GM23248 (cell line): Measurements from ENCODE around the gene CNN3. TPM values are rescaled to one million over a fixed set of nuclear protein-coding genes. Genes with fewer than 3 reads are reported as not detected.
A peak's percentile ranks its signal among the peaks of the same experiment; 100 is the strongest.

Experiments used
- DNase-seq: peaks from one replicate; pipeline ENCODE4 v3.0.0-alpha.2; 2015
- H2AFZ ChIP-seq: fragments of 200-600 bp; sonication (generic); 2 replicates; pipeline ENCODE4 v1.6.1; 2016; ENCODE audit warnings: antibody characterized with exemption
- H3F3A ChIP-seq: fragments of 200-600 bp; sonication (generic); 2 replicates; pipeline ENCODE4 v1.6.1; 2016; ENCODE audit warnings: mild to moderate bottlenecking, antibody characterized with exemption, mixed run types; ENCODE audit not compliant: insufficient read depth
- H3K27ac ChIP-seq: fragments of 200-600 bp; sonication (generic); 2 replicates; pipeline ENCODE4 v1.5.1; 2016; ENCODE audit warnings: mild to moderate bottlenecking
- H3K27me3 ChIP-seq: fragments of 200-600 bp; sonication (generic); replicated peaks from 2 replicates; pipeline ENCODE4 v1.6.1; 2016; ENCODE audit warnings: mild to moderate bottlenecking; ENCODE audit not compliant: insufficient read depth
- H3K36me3 ChIP-seq: fragments of 200-600 bp; sonication (generic); 2 replicates; pipeline ENCODE4 v1.6.1; 2016; ENCODE audit warnings: low read depth, mild to moderate bottlenecking
- H3K4me1 ChIP-seq: fragments of 200-600 bp; sonication (generic); 2 replicates; pipeline ENCODE4 v1.6.1; 2016; ENCODE audit warnings: mild to moderate bottlenecking; ENCODE audit not compliant: insufficient read depth
- H3K4me2 ChIP-seq: fragments of 200-600 bp; sonication (generic); one replicate; pipeline ENCODE4 v1.6.1; 2016; ENCODE audit warnings: mild to moderate bottlenecking; ENCODE audit not compliant: unreplicated experiment
- H3K4me3 ChIP-seq: fragments of 200-600 bp; sonication (generic); 2 replicates; pipeline ENCODE4 v1.5.1; 2016; ENCODE audit warnings: mild to moderate bottlenecking
- H3K79me2 ChIP-seq: fragments of 200-600 bp; sonication (generic); 2 replicates; pipeline ENCODE4 v1.6.1; 2016; ENCODE audit warnings: mild to moderate bottlenecking; ENCODE audit not compliant: insufficient read depth
- H3K9ac ChIP-seq: fragments of 200-600 bp; sonication (generic); 2 replicates; pipeline ENCODE4 v1.6.1; 2016; ENCODE audit warnings: mild to moderate bottlenecking
- H3K9me2 ChIP-seq: fragments of 200-600 bp; sonication (generic); 2 replicates; pipeline ENCODE4 v1.6.1; 2016; ENCODE audit warnings: mixed run types, mild to moderate bottlenecking, moderate library complexity; ENCODE audit not compliant: insufficient read depth
- H3K9me3 ChIP-seq: fragments of 200-600 bp; sonication (generic); one replicate; pipeline ENCODE4 v1.6.1; 2017; ENCODE audit warnings: low read depth
- H4K20me1 ChIP-seq: fragments of 200-600 bp; sonication (generic); 2 replicates; pipeline ENCODE4 v1.6.0; 2016; ENCODE audit not compliant: insufficient read depth
- EZH2 ChIP-seq: fragments of 200-600 bp; sonication (generic); IDR thresholded peaks from 2 replicates; pipeline ENCODE4 v1.6.1; 2018; ENCODE audit warnings: antibody characterized with exemption, mild to moderate bottlenecking; ENCODE audit not compliant: insufficient read depth, poor library complexity, severe bottlenecking
- EZH2phosphoT487 ChIP-seq: fragments of 200-600 bp; sonication (generic); IDR thresholded peaks from 2 replicates; pipeline ENCODE4 v1.6.1; 2018; ENCODE audit warnings: antibody characterized with exemption, moderate library complexity, mild to moderate bottlenecking, low read depth; ENCODE audit not compliant: insufficient read depth
- WGBS, 2 experiments: methylation state at CpG; one replicate each; pipeline ENCODE4 v1.1.6; 2015 to 2017; ENCODE audit warnings: low lambda C conversion rate in 2 of 2, low coverage in 1 of 2; ENCODE audit errors: missing lambda C conversion rate in 2 of 2; 5-methylcytosine and 5-hydroxymethylcytosine counted together
- in situ Hi-C: fragments of 300-500 bp; cut with MboI; formaldehyde crosslinking; loops from 2 replicates; pipeline ENCODE4 v1.15.0; 2020
- polyA plus RNA-seq: library from polyadenylated mRNA; unstranded; fragments of >200 nt; fragmentation: Nextera tagmentation; extraction: Ambion mirVana; gene quantifications from 2 replicates; pipeline ENCODE4 v1.2.1, GENCODE V29; 2016
- total RNA-seq: library from RNA; depleted of rRNA; stranded (reverse); fragments of >200 nt; shearing (Covaris generic); gene quantifications from 2 replicates; pipeline ENCODE4 v1.2.3, GENCODE V29; 2014

CNN3 gene
- total and polyA plus RNA-seq, 2 experiments from 2014 or later, result 213 to 359 TPM

DNA sequence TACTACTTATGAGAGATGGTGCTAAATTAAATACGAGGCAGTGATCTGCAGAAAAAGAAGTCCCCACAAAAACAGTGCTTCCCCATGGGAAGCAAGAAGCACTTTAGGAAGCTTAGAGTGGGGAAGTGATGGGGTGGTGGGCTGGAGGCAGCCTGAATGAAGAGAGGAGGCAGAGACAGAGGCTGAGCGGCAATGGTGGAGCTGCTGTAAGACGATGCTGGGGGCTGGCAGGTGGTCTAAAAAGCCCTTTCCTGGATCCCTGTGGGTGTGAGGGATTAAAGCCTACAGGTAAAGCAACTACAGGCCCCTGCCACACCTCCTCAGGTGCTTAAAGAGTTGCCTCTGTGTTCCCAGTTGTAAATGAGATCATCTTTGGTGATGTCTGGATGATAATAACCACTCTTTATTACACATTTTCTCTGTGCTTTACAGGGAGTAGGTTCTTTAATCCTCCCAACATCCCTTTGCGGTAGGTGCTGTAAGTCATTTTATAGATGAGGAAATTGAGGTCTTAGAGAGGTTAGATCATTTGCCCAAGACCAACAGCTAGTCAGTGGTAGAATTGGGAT is 39.2 kb downstream of the CNN3 start:
- H3K9me3 ChIP-seq, result no peaks in the 10 kb centered on the region
- no peaks in the 10 kb centered on the region for H4K20me1 ChIP-seq
- no peak overlapping the region for H3K4me3 ChIP-seq
- H3K36me3 ChIP-seq, result no peaks in the 10 kb centered on the region; the same call in 1 of the 2 replicates
- no peaks in the 10 kb centered on the region for H3K79me2 ChIP-seq
- H3K9me2 ChIP-seq, result no peaks in the 10 kb centered on the region
- peaks cover 14% of the 10 kb centered on the region for H3K4me1 ChIP-seq
- H3K9ac ChIP-seq, result no peak overlapping the region
- in situ Hi-C loops, result no loop called here
- H3K27ac ChIP-seq, result no peak overlapping the region
- H2AFZ ChIP-seq, result no peak overlapping the region
- no peak for DNase-seq
- 60 to 63% methylated on average over 4 of the region's 4 CpGs for WGBS, 2 experiments
- H3K27me3 ChIP-seq, result no peaks in the 10 kb centered on the region
- peaks cover 23% of the 10 kb centered on the region; the same call in 1 of the 2 replicates for H3F3A ChIP-seq
- no peak for TF ChIP-seq EZH2phosphoT487
- no peak for TF ChIP-seq EZH2
- H3K4me2 ChIP-seq, result no peak overlapping the region

DNA sequence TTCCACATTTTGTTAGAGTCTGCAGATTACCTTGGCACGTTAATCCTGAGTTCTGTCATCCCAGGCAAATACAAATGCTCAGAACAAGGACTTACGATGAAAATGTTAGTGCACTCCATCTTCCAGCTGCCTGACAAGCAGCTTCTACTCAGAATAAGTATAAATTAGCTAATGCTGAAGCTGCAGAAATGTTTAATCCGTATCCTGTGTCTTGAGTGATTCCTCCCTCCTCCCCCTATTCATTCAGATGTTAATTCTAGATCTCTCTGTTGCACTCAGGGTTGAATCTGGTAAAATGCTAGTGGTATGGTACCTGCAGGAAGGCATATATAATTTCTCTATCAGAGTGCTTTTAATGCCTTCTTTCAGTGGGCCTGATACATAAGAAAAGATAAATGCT is 39.8 kb downstream of the CNN3 start:
- in situ Hi-C loops, result no loop called here
- Histone ChIP-seq H3F3A (peaks cover 17% of the 10 kb centered on the region; the same call in 1 of the 2 replicates), H3K27me3 (no peaks in the 10 kb centered on the region), H3K4me3 (no peak overlapping the region), H3K27ac (no peak overlapping the region), H3K4me2 (no peak overlapping the region), H3K4me1 (peaks cover 14% of the 10 kb centered on the region), H4K20me1 (no peaks in the 10 kb centered on the region), H3K9me2 (no peaks in the 10 kb centered on the region), H3K36me3 (no peaks in the 10 kb centered on the region; the same call in 1 of the 2 replicates), H3K9ac (no peak overlapping the region), H2AFZ (no peak overlapping the region), H3K79me2 (no peaks in the 10 kb centered on the region), H3K9me3 (no peaks in the 10 kb centered on the region)
- no peak for DNase-seq
- TF ChIP-seq EZH2 (no peak), EZH2phosphoT487 (no peak)
- WGBS, 2 experiments, result 29 to 34% methylated on average over 3 of the region's 3 CpGs

DNA sequence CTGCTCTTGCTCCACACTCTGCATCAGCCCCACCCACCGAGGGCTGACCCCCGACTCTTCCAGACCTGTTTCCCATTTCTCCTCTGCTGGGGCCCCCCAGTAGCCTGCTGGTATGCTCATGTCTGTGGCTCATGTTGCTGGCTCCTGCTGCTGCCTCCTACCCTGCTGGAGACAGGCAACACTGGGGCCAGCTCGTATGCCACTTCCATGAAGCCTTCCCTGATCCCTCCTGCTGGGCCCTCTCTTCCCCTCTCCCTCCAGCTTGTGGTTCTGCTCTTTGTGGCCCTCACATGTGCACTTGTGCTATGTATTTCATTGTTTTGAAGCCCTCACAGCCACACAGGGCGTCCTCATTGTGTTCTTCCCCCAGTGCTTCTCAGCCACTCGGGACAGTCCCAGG is 40.5 kb downstream of the CNN3 start:
- Histone ChIP-seq H3K27me3 (no peaks in the 10 kb centered on the region), H3K4me2 (no peak overlapping the region), H3K27ac (no peak overlapping the region), H3K36me3 (no peaks in the 10 kb centered on the region; the same call in 1 of the 2 replicates), H3K4me1 (peaks cover 14% of the 10 kb centered on the region), H3K9me3 (no peaks in the 10 kb centered on the region), H4K20me1 (no peaks in the 10 kb centered on the region), H3K9ac (no peak overlapping the region), H3K4me3 (no peak overlapping the region), H3F3A (peaks cover 13% of the 10 kb centered on the region; the same call in 1 of the 2 replicates), H3K79me2 (no peaks in the 10 kb centered on the region), H2AFZ (no peak overlapping the region), H3K9me2 (no peaks in the 10 kb centered on the region)
- no peak for DNase-seq
- TF ChIP-seq EZH2, result no peak
- TF ChIP-seq EZH2phosphoT487, result no peak
- WGBS, 2 experiments, result 58 to 62% methylated on average over 5 of the region's 5 CpGs
- in situ Hi-C loops, result no loop called here

DNA sequence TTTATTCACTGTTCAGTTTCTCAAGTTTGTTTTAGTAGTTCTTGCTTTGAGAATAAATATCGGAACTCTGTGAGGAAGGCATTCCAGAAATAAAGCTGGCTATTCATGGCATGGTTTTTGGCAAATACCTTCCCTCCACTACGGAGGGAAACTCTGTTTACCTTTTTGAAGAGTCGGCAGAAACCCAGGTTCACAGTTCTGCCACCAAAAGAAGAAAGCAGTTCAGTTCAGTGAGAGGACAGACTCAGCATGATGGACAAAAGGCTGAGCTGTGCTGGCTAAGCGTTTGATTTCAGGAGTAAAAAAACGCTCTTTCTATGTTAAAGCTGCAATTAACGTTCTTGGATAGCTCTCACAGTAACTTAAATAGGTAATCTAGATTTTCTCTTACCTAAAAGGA is 42.4 kb downstream of the CNN3 start:
- DNase-seq, result peak; percentile 44
- peak overlapping the region; percentile 66 for H3K4me2 ChIP-seq
- H4K20me1 ChIP-seq, result no peaks in the 10 kb centered on the region
- peak overlapping the region; percentile 91 for H3K27ac ChIP-seq
- no peaks in the 10 kb centered on the region for H3K27me3 ChIP-seq
- H3K9ac ChIP-seq, result peak overlapping the region; percentile 80
- H3K79me2 ChIP-seq, result no peaks in the 10 kb centered on the region
- in situ Hi-C loops, result no loop called here
- peak overlapping the region; percentile 91 for H2AFZ ChIP-seq
- H3K4me3 ChIP-seq, result peak overlapping the region; percentile 45
- H3K4me1 ChIP-seq, result peaks cover 14% of the 10 kb centered on the region
- H3K9me2 ChIP-seq, result no peaks in the 10 kb centered on the region
- no peaks in the 10 kb centered on the region for H3K9me3 ChIP-seq
- no peaks in the 10 kb centered on the region for H3K36me3 ChIP-seq
- H3F3A ChIP-seq, result peaks cover 10% of the 10 kb centered on the region; the same call in 1 of the 2 replicates
- TF ChIP-seq EZH2phosphoT487, result no peak
- TF ChIP-seq EZH2, result no peak
- WGBS, 2 experiments, result 22 to 30% methylated on average over 6 of the region's 6 CpGs
